Gastrocnemius medialis (tissue), 4 donors: ENCODE measurements around the gene C10orf71.

Experiments used
- CTCF ChIP-seq, 5 experiments: fragments of 450-650 bp in 3 of 5; fragments of 200-600 bp in 2 of 5; sonication (generic) in 2 of 5; IDR thresholded peaks in 4 of 5; conservative IDR thresholded peaks in 1 of 5; 1 replicate in 4 of 5; 2 replicates in 1 of 5; pipeline ENCODE4 v1.5.1; 2016 to 2019; ENCODE audit warnings: antibody characterized with exemption in 5 of 5, mild to moderate bottlenecking in 3 of 5, moderate library complexity in 3 of 5
- POLR2A ChIP-seq, 2 donors: fragments of 450-650 bp; IDR thresholded peaks; one replicate each; pipeline ENCODE4 v1.6.1; 2017; ENCODE audit warnings: antibody characterized with exemption in 2 of 2, mild to moderate bottlenecking in 2 of 2, moderate library complexity in 2 of 2

GRCh38 chr10:49355221-49355620 lies 56.3 kb downstream of the C10orf71 start:
- no peak for TF ChIP-seq POLR2A (IDR thresholded peaks at IDR 0.05)
- no peak for TF ChIP-seq CTCF (IDR thresholded peaks at IDR 0.05 in 4 of 5, conservative IDR thresholded peaks at IDR 0.05 in 1 of 5)
